ENCODE results near the gene PNPT1.

PNPT1 gene

GRCh38 chr2:55592130-55592529 lies 101.5 kb downstream of the PNPT1 start:
- DNase-seq: no peak

GRCh38 chr2:55590810-55591440 lies 102.7 kb downstream of the PNPT1 start:
- no peak for DNase-seq

- no peak for DNase-seq
These were observed 108.1 kb downstream of the PNPT1 start for GRCh38 chr2:55585451-55586080.
